ENCODE data around the gene FANCC.

The FANCC gene

DNA sequence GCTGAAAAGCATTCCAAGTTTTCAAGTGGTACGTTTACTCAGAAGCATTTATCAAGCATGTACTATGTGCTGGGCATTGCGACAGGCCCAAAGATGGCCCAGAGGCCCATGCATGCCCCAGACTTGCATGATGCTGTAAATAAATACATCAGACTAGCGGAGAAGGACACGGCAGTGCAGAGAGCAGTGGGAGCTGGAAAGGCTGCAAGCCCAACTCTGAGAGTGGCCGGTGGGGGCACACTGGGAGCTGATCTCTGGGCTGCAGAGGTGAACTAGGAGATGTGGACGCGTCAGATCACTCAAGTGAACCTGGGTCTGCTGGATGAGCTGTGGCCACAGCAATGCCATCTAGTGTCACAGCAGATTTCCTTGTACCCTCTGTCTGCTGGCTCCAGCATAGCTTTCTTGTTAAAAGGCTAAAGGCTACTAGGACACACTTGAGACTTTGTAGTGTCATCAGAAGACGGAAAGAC is 246.9 kb downstream of the FANCC start:
- in situ Hi-C loops (cut with MboI; ENCODE audit: low pct_unique_long_range_greater_than_20kb, low sequenced_read_pairs): no loop called here
- DNase-seq: no peak

DNA sequence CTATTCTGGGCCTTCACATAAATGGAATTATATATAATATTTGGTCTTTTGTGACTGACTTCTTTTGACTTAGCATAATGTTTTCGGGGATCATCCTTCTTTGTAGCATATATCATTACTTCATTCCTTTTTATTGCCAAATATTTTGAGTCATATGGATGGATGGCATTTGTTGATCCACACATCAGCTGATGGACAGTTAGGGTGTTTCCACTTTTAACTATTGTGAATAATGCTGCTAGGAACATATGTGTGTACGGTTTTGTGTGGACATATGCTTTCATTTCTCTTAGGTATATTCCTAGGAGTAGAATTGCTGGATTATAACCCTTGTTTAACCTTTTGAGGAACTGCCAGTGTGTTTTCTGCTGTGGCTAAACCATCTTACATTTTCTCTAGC is 249.6 kb downstream of the FANCC start:
- in situ Hi-C loops (cut with MboI; ENCODE audit: low pct_unique_long_range_greater_than_20kb, low sequenced_read_pairs): no loop called here
- no peak for DNase-seq

DNA sequence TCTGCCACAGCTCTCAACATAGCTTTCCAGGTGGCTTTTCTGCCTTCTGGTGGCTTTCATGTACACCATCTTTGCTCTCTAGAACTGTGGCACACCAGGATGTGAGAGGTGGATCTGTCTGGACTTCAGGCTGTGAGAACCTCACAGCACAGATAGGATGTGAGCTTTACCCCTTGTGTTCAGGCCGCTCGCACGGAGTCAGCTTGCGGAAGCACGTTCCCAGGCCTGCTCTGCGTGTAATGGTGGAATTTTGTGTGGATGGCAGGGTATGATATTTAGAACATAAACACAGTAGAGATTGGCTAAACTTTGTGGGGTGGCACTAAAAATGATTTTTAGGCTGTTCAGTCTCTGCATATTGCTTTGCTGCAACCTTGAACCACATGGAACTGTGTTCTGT is 250.5 kb downstream of the FANCC start:
- in situ Hi-C loops (cut with MboI; ENCODE audit: low pct_unique_long_range_greater_than_20kb, low sequenced_read_pairs): no loop called here
- no peak for DNase-seq

DNA sequence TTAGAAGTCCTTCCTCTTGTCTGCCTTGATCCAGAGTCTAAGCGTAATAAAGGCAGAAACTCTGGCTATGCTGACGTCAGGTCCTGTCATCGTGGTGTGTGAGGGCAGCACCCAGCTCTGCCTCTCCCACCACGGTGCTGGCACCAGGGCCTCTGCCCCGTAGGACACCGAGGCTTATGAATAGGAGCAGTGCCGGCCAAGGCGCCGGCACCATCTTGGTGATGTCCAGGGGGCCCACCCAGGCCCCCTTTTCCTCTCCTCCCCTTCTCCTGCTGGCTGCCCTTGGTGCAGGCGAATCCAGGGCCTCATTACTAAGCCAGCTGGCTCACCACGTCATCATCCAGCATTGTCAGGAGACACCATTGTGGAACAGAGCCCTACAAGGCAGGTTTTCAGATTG is 252.3 kb downstream of the FANCC start:
- no peak for DNase-seq
- in situ Hi-C loops (cut with MboI; ENCODE audit: low pct_unique_long_range_greater_than_20kb, low sequenced_read_pairs): no loop called here

DNA sequence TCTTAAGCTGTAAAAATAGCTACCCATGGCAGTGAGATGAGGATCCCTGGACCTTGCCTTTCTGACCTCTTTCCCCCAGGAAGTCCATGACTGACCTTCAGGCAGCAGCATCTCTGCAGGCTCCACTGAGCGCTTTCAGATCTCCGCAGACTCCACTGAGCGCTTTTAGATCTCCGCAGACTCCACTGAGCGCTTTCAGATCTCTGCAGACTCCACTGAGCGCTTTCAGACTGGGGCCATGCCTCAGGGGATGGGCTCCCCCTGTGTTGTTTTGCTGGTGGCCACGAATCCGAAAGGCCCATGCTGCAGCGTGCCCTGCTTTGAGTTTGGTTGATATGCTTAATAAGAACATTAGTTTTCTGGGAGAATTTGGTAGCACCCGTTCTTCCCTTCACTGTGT is 254.2 kb downstream of the FANCC start:
- in situ Hi-C loops (cut with MboI; ENCODE audit: low pct_unique_long_range_greater_than_20kb, low sequenced_read_pairs): no loop called here

DNA sequence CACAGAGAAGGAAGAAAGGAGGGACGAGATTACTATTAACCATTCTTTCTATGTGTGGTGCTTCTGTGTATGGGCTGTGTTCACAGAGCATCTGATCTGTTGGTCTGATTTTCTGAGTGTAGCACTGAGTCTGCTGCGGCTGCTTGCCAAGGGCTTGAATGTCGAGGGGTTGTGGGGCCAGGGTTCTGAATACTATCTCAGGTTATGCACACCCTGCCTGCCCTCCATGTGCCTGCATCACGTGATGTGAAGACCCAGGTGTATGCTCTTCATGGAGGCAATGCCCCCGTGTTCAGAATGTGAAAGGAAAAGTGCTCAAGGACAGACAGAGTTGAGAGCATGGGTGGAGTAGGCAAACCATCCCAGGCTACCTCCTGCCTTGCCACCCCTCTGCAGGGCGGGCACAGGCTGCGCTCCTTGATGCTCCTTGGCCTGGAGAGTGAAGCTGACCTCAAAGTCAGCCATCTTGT is 254.9 kb downstream of the FANCC start:
- in situ Hi-C loops (cut with MboI; ENCODE audit: low pct_unique_long_range_greater_than_20kb, low sequenced_read_pairs): no loop called here
- DNase-seq: no peak

More for the DNA sequence above, 254.2 kb downstream of the FANCC start:
- DNase-seq: no peak

DNA sequence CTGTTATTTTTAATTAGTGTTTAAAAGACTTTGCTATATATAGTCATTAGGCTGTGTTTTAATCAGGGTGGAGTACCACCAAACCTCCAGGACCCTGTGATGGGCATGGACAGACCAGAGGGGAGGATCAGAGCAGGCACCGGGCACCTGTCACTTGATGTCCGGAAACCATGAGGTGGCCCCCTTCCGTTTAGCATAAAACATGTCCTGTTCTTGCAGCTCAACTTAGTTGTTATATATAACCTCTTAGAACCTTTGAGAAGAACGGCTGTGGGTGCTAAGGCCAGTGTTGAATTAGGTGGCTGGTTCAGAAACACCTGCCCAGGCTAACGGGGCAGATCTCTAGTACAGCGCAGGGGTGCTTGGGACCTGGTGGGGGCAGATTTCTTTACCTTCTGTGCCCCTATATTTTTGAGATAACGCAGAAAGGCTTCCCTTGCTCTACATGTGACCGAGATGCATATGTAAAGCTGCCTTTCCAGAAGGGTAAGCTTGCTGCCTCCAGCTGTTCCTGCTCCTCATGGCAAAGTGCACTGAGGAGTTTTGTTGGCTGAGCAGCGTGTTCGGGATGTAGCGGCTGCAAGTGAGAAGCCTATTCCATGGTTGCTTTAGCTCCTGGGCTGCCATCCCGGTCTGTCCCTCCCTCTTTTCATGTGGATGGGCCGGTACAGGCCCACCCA is 255.5 kb downstream of the FANCC start:
- in situ Hi-C loops (cut with MboI; ENCODE audit: low pct_unique_long_range_greater_than_20kb, low sequenced_read_pairs): no loop called here
- no peak for DNase-seq

DNA sequence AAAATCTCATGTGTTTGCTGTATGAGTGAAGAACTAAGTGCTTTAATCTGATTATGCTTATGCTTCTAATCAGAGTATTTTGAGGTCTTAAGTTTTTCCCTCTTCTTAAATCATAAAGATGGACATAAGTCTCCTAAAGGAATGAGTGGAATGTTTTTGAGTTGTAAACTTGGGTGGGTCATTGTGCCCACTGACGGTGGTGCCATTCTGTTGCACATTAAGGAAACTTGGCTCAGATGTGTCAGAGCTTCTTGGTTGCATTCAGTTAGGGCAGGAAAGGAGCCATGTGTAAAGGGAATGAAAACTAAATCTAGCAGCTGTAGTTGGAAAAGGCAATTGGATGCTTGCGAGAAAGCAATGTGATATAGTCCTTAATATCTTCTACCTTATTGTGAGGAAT is 256.6 kb downstream of the FANCC start:
- DNase-seq: no peak
- in situ Hi-C loops (cut with MboI; ENCODE audit: low pct_unique_long_range_greater_than_20kb, low sequenced_read_pairs): no loop called here

DNA sequence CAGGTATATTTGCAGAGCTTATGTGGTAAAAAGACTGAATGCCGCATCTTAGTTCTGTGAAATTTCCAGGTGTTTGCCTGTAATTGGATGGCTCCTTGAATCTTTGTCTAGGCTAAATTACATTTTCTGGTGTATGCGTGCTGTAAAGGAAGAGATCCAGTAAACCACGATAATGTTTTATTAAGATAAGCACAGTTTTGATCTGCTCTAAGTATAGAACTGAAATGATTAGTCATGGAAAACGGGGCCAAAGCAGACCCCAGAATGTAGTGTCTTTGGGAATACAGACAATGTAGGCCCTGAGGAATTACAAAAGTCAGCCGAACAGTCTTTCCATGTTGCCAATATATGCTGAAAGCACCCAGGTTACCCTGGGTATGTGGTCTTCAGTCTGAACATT is 257.3 kb downstream of the FANCC start:
- in situ Hi-C loops (cut with MboI; ENCODE audit: low pct_unique_long_range_greater_than_20kb, low sequenced_read_pairs): no loop called here
- no peak for DNase-seq

DNA sequence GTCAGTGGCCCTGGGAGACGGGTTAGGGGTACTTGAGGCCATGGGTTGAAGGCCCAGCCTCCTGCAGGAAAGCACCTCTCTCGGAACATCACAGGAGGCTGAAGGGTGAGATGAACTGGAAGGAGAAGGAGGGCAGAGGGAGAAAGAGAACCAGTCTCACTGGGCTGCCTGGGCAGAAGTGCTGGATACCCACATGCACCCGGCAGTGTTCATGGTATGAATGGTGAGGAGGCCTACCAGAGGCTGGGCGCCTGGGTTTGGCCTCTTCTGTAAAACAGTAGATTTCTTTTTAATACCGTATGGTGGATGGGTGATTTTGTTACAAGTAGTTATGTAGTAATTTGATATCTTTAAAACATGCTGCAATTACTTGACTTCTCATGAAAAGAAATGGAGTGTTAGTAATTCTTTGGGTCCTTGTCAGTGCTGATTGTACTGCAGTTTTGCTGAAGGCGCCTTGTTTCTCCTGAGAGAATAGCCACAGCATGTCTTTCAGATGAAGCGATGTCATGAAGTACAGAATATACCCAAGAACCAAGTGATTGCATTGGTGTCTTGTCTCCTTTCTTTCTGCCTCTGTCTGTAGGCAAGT is 258.6 kb downstream of the FANCC start:
- DNase-seq: no peak
- in situ Hi-C loops (cut with MboI; ENCODE audit: low pct_unique_long_range_greater_than_20kb, low sequenced_read_pairs): no loop called here

DNA sequence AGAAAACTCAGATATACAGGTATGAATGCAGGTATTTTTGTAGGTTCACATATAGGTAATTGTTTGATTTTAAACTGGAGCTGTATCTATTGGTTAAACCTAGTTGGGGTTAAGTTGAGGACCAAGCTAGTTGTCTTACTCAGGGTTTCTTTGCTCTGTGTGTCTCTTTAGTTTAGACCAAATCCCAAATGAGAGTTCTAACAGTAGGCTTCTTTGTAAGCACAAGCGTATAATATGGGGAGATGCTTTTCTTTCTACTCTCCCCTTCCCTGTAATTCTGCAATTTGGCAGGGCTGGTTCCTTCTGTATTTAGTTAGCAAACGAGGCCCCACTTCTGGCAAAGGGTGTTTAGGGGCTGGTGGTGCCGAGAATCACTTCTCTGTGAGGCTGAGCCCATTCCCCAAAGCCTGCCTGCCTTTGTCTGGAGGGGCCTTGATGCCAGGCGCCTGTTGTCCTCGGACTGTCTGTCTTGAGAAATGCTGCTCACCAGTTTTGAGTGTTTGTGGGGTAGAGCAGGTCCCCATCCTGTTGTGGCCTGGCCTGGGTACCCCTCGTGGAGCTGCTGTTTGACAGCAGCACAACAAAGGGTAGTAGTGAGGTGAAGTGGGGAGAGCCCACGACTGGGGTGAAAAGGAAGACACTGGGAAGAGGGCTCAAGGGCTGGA is 259.3 kb downstream of the FANCC start:
- in situ Hi-C loops (cut with MboI; ENCODE audit: low pct_unique_long_range_greater_than_20kb, low sequenced_read_pairs): no loop called here
- DNase-seq: no peak

DNA sequence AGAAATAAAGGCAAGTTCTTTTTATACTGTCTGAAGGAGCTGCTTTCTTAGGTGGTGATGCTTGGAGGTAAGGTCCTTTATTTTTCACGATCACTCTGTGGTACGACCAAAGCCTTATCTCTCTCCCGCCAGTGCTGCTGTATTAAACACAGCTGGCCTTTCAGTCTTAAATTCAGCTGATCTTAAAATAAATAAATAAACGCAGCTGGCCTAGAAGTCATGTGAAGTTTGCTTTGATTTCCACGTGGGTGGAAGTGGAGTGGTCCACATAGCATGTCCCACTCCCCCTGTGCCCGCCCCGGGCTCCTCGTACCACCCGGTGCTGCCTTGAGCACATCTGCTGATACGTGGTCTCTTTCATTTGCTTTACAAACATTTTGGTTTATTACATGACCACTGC is 260.4 kb downstream of the FANCC start:
- no peak for DNase-seq
- in situ Hi-C loops (cut with MboI; ENCODE audit: low pct_unique_long_range_greater_than_20kb, low sequenced_read_pairs): no loop called here

DNA sequence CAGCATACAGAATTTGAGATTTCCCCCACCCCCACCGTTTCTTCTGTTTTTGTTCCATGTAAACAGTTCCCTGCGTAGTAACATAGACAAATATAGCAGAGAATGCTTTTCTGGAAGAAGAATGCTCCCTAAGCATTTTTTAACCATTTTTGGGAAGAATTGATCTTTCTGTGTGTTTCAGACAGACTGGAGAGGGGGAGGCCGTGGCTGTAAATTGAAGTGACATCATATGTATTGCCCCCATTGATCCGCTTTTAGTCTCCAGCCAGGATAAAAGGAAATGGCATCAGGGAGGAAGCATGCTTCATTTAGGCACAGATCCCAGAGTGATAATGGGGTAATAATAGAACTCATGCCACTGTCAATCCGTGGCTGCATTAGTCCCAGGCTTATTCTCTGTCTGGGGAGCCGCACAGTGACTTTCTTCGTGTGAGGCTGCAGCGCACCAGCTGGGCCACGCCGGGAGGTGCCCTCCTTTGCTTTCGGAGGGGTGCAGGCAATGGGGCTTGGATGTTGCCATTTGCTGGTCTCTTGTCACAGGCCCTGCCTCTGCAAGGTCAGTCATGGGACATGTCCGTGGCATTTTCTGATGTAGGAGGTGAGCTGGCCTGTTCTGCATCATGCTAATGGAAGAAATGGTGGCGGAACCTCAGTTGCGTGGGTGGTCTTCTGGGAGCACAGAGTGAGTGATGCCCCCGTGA is 261.5 kb downstream of the FANCC start:
- in situ Hi-C loops (cut with MboI; ENCODE audit: low pct_unique_long_range_greater_than_20kb, low sequenced_read_pairs): no loop called here
- DNase-seq: no peak

DNA sequence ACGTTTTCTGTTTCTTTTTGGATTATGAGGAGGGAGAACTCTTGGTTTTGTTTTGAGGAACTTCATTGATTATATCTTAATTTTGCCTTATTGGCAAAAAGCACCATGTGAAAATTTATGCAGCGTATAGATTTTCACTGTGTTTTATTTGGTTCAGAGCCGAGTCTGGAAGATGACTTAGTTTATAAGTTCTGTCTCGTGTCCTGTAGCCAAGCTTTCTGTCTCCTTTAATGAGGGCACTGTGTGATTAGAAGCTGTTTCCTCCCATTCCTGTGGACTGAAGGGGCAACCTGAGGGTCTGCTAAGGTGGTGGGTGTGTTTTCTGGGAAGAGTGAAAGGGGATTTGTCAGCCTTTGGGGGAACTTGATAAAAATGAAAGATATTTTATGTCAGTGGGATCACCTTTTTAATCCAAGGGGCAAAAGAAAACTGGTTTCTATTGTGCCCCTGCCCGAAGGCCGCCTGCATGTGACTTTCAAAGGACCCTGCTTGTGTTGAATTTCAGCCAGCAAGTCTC is 262.1 kb downstream of the FANCC start:
- in situ Hi-C loops (cut with MboI; ENCODE audit: low pct_unique_long_range_greater_than_20kb, low sequenced_read_pairs): no loop called here
- no peak for DNase-seq

DNA sequence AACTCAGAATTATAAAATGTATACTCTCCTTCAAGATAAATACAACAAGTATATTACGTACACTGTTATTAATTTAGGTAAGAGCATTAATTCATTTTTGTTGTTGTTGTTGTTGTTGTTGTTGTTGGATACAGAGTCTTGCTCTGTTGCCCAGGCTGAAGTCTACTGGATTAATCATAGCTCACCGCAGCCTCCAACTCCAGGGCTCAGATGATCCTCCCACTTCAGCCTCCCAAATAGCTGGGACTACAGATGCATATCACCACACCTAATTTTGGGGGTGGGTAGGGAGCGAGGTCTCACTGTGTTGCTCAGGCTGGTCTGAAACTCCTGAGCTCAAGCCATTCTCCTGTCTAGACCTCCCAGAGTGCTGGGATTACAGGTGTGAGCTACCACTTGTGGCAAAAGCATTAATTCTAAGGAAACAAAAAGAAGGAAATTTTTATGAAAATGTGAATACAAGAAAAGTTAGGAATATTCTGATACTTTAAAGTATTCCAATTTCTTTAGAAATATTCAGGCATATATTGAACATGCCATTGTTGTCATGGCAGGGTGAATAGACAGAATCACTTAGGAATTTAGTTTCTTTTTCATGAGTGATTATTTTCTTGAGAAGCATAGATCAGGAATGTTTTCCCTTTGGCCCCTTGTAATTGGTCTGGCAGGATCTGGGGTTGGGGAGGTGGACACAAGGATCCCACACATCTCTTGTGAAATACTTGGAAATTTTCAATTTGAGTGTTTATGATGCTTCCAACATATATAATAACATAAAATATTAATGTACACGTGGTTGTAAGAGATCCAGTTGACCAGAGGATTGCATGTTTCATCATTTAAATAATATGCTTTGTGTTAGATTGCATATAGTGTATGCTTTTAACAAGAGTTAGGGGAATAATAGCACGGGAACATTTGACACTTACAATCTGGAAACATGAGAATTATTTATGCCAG is 263.6 kb downstream of the FANCC start:
- DNase-seq: no peak
- in situ Hi-C loops (cut with MboI; ENCODE audit: low pct_unique_long_range_greater_than_20kb, low sequenced_read_pairs): no loop called here

DNA sequence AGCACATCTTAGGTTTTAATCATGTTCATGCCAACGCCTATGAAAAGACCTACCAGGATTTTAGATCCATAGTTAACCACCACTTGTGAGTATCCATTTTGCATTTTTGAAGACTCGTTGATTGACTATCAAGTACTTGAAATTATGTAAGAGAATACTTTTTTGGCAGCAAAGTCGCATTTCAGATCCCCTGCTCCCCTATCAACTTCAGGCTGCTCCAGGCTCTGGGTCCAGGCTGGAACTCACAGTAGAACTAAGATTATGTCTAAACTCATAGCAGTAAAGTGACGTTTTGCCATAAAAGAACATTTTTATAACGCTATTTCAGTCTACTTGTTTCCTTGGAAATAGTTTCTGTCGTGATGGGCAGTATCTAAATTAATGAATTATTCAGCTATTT is 267.7 kb downstream of the FANCC start:
- in situ Hi-C loops (cut with MboI; ENCODE audit: low pct_unique_long_range_greater_than_20kb, low sequenced_read_pairs): no loop called here
- no peak for DNase-seq

Data from KBM-7 (cell line).